ENCODE results near the gene PLAAT1. TPM values are rescaled to one million over a fixed set of nuclear protein-coding genes. Genes with fewer than 3 reads are reported as not detected.

PLAAT1 gene
- total and polyA plus RNA-seq, 7 donors: 0.16 to 3.3 (median 1.2) TPM; not detected in 3

DNA sequence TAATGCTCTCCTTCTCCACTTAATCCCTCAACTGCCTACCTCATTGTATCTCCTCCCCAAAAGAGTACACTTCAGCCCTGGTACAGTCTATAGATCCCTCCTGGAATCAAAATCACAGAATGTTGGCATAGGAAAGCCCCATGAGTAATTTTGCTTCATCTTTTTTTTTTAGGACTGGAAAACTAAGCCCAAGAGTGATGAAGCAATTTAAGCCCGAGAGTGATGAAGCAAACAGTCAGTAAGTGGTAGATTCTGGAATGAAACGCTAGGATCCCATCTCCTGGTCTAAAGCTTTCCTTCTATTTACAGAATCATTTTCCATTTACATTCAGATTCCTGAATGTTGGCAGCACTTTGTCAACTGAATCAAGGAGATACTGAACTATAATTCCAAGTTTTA is 29.8 kb upstream of the PLAAT1 start:
- Histone ChIP-seq H3K9me3 (no peaks in the 10 kb centered on the region), H3K4me1 (no peaks in the 10 kb centered on the region), H3K36me3 (no peaks in the 10 kb centered on the region), H3K27me3 (no peaks in the 10 kb centered on the region), H3K27ac (no peak overlapping the region), H3K4me3 (no peak overlapping the region)
- TF ChIP-seq, protein P1, sequence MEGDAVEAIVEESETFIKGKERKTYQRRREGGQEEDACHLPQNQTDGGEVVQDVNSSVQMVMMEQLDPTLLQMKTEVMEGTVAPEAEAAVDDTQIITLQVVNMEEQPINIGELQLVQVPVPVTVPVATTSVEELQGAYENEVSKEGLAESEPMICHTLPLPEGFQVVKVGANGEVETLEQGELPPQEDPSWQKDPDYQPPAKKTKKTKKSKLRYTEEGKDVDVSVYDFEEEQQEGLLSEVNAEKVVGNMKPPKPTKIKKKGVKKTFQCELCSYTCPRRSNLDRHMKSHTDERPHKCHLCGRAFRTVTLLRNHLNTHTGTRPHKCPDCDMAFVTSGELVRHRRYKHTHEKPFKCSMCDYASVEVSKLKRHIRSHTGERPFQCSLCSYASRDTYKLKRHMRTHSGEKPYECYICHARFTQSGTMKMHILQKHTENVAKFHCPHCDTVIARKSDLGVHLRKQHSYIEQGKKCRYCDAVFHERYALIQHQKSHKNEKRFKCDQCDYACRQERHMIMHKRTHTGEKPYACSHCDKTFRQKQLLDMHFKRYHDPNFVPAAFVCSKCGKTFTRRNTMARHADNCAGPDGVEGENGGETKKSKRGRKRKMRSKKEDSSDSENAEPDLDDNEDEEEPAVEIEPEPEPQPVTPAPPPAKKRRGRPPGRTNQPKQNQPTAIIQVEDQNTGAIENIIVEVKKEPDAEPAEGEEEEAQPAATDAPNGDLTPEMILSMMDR (IDR thresholded peaks at IDR 0.05): no peak
- intact Hi-C loops (cut with DNase I): no loop called here
- 80% methylated on average over 2 of the region's 2 CpGs for WGBS, 2 donors
- no peak for DNase-seq

DNA sequence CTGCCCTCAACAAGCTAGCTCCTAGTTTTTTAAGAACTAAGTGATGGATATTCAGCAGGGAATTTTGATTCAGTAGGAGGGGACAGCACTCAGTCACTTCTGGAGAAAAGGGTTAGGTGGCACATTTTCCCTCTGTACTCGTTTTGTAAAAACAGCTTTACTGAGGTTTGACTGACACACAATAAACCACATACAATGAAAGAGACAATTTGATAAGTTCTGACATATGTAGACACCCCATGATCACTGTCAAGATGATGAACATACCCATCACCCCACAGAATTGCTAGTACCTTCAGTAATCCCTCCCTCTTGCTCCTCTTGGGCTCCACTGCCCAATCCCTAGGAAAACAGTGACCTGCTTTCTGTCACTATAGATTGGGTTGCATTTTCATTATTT is 29.0 kb upstream of the PLAAT1 start:
- Histone ChIP-seq H3K27me3 (no peaks in the 10 kb centered on the region), H3K9me3 (no peaks in the 10 kb centered on the region), H3K4me1 (no peaks in the 10 kb centered on the region), H3K27ac (no peak overlapping the region), H3K4me3 (no peak overlapping the region), H3K36me3 (no peaks in the 10 kb centered on the region)
- DNase-seq: no peak
- intact Hi-C loops (cut with DNase I): no loop called here
- WGBS, 2 donors: 33 to 47% methylated on average over 1 of the region's 1 CpG
- TF ChIP-seq POLR2AphosphoS5 (IDR thresholded peaks at IDR 0.05) (no peak), POLR2A (IDR thresholded peaks at IDR 0.05) (no peak), EP300 (IDR thresholded peaks at IDR 0.05) (no peak)
- TF ChIP-seq, protein P1 (IDR thresholded peaks at IDR 0.05): no peak

DNA sequence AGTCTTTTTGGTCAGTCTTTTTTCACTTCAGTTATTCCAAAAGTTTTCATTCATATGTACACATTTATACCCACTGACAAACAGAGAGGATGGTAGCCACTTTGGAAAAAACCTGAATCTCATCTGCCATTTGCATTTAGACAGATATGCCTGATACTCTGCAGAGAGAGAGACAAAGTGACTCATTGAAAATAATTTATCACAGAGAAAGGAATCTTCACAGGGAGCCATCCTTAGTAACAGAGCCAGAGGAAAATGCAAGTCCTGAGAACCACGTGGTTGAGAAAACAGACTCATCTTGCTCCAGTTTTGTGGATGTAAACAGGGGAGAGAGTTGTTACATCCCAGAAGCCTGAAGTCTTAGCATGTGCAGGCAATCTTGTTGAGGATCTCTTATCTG is 28.2 kb upstream of the PLAAT1 start:
- TF ChIP-seq, protein P1 (IDR thresholded peaks at IDR 0.05): no peak
- TF ChIP-seq POLR2A (IDR thresholded peaks at IDR 0.05): no peak
- TF ChIP-seq POLR2AphosphoS5 (IDR thresholded peaks at IDR 0.05): no peak
- no peak for TF ChIP-seq EP300 (IDR thresholded peaks at IDR 0.05)
- Histone ChIP-seq H3K4me3 (no peak overlapping the region), H3K9me3 (no peaks in the 10 kb centered on the region), H3K4me1 (no peaks in the 10 kb centered on the region), H3K36me3 (no peaks in the 10 kb centered on the region), H3K27ac (no peak overlapping the region), H3K27me3 (no peaks in the 10 kb centered on the region)
- intact Hi-C loops (cut with DNase I): no loop called here
- DNase-seq: no peak
- WGBS, 2 donors: 47 to 54% methylated on average over 1 of the region's 1 CpG

DNA sequence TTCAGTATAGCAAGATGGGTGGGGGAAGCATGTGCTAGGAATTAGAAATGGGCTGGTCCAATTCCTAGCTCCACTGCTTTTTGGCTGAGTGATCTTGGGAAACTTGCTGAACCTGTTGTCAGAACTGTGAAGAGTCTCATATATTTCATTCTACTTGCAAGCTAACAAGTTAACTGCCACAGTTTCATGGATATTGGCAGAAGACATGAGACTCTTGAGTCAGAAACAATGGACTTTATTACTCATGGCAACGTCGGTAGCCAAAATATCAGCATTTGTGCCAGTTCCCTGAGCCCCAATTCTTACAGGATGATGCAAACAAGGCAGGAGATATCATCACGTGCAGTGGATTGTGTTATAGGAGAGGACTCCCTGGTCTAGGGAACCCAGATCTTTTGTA is 26.6 kb upstream of the PLAAT1 start:
- DNase-seq: no peak
- no peak overlapping the region for H3K27ac ChIP-seq
- no peak for TF ChIP-seq POLR2A (IDR thresholded peaks at IDR 0.05)
- WGBS, 2 donors: 32 to 68% methylated on average over 3 of the region's 3 CpGs
- no peaks in the 10 kb centered on the region for H3K4me1 ChIP-seq
- no peaks in the 10 kb centered on the region for H3K36me3 ChIP-seq
- no peak overlapping the region for H3K4me3 ChIP-seq
- no peaks in the 10 kb centered on the region for H3K9me3 ChIP-seq
- intact Hi-C loops (cut with DNase I): no loop called here
- no peaks in the 10 kb centered on the region for H3K27me3 ChIP-seq

DNA sequence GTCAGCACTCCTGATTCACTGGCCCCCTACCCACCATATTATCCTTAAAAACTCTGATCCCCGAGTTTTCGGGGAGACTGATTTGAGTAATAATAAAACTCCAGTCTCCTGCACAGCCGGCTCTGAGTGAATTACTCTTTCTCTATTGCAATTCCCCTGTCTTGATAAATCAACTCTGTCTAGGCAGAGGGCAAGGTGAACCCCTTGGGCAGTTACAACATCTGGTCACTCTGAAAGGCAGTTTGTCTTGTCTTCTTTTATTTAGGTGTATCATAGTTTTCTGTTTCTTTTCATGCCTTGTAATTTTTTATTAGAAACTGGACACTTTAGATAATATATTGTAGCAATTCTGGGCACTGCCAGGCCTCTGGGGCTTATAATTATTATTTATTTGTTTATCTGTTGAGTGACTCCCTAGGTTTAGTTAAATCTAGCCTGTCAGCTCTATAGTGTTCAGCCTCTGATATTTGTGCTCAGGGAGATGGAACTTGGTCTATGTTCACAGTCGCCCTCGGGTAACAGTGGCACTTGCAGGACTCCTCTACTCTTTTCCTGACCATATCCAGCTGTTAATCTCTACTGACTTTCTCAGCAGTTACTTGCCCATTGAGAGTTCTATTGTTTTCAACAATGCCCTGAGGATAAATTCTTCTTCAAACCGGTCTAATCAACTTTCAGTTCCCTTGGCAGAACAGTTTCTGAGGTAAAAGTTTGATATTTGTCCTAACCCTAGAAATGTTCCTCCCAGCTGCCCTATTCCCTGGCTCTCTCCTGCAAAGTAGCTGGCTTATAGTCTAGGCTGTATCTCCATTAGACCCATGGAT is 15.5 kb upstream of the PLAAT1 start:
- no peak overlapping the region for H3K4me3 ChIP-seq
- WGBS, 2 donors: 86 to 88% methylated on average over 6 of the region's 6 CpGs
- no peaks in the 10 kb centered on the region for H3K9me3 ChIP-seq
- no peak overlapping the region for H3K27ac ChIP-seq
- intact Hi-C loops (cut with DNase I): no loop called here
- TF ChIP-seq EP300 (IDR thresholded peaks at IDR 0.05) (no peak), POLR2A (IDR thresholded peaks at IDR 0.05) (no peak), POLR2AphosphoS5 (IDR thresholded peaks at IDR 0.05) (no peak)
- TF ChIP-seq, protein P1 (IDR thresholded peaks at IDR 0.05): no peak
- no peaks in the 10 kb centered on the region for H3K4me1 ChIP-seq
- no peaks in the 10 kb centered on the region for H3K36me3 ChIP-seq
- DNase-seq: no peak
- no peaks in the 10 kb centered on the region for H3K27me3 ChIP-seq
